Measurements from ENCODE around the gene IL12RB1. TPM values are rescaled to one million over a fixed set of nuclear protein-coding genes. Genes with fewer than 3 reads are reported as not detected.

IL12RB1 gene
- total and polyA plus RNA-seq, 2 of the 8 experiments (the other 6 are each of a cell fraction or from before 2014, with no cell fraction given): 0.03 TPM; not detected in 1

- H3K9me3 ChIP-seq (ENCODE audit: insufficient read depth in 2 of 2, low read depth in 1 of 2, low read length in 1 of 2): peaks cover 0 to 3% of the 10 kb centered on the region in 2 experiments; a peak in 1 of 4 replicates
- no peak overlapping the region for H2AK5ac ChIP-seq (ENCODE audit: low read depth, low read length)
- H3K36me3 ChIP-seq (ENCODE audit: control insufficient read depth in 2 of 4, insufficient read depth in 4 of 4, low read length in 3 of 4): peaks cover 0 to 2% (median 0%) of the 10 kb centered on the region in 4 experiments; a peak in 1 of 8 replicates
- no peak overlapping the region for H4K91ac ChIP-seq (replicated peaks; ENCODE audit: insufficient read length, low read length)
- POLR2A ChIA-PET (ENCODE audit: partially characterized antibody): interaction anchor here (0.5 to 0.8 kb wide), 3 partner anchors 14 to 1498 kb away, joined by 3 to 4 read pairs (median 3); no protein-coding TSS in a partner anchor
- H2BK15ac ChIP-seq (ENCODE audit: low read length): no peak overlapping the region
- no peak overlapping the region for H2BK120ac ChIP-seq (replicated peaks; ENCODE audit: low read depth, low read length)
- no peak overlapping the region for H2BK20ac ChIP-seq (ENCODE audit: low read length)
- no peak overlapping the region for H3K27ac ChIP-seq (ENCODE audit: low read depth, low read length)
- H3K4ac ChIP-seq (replicated peaks; ENCODE audit: insufficient read length, low read depth, low read length): no peak overlapping the region
- H3K79me2 ChIP-seq (ENCODE audit: control insufficient read depth in 1 of 2, insufficient read depth in 2 of 2, low read length in 2 of 2): no peaks in the 10 kb centered on the region
- no peak overlapping the region for H3K23ac ChIP-seq (ENCODE audit: insufficient read length)
- H3K4me1 ChIP-seq (replicated peaks in 1 of 4; ENCODE audit: control insufficient read depth in 3 of 4, insufficient read depth in 4 of 4, low read length in 3 of 4): peaks cover 0 to 11% (median 4%) of the 10 kb centered on the region in 4 experiments; a peak in 5 of 7 replicates
- no peak overlapping the region for H3K9ac ChIP-seq (replicated peaks in 1 of 4; ENCODE audit: extremely low read depth in 1 of 4, low read depth in 3 of 4, low read length in 3 of 4)
- WGBS, 2 experiments (ENCODE audit: extremely low coverage in 1 of 2, insufficient coverage in 1 of 2, insufficient read length in 1 of 2, insufficient replicate concordance in 2 of 2, low coverage in 1 of 2, low lambda C conversion rate in 2 of 2, missing lambda C conversion rate in 1 of 2): 86% methylated on average over 11 of the region's 11 CpGs; no CpG with 5 or more reads in 1 of the 2 experiments
- no peaks in the 10 kb centered on the region; a peak in 1 of 7 replicates for H3K27me3 ChIP-seq (replicated peaks in 1 of 4; ENCODE audit: control insufficient read depth in 3 of 4, extremely low read depth in 1 of 4, insufficient read depth in 3 of 4, low read length in 3 of 4)
- peaks cover 12% of the 10 kb centered on the region for H3K23me2 ChIP-seq (ENCODE audit: low read depth, low read length)
- H3K4me2 ChIP-seq (ENCODE audit: insufficient read depth in 1 of 2, low read depth in 2 of 2, low read length in 2 of 2): no peak overlapping the region
- FAIRE-seq (no peak), DNase-seq (ENCODE audit: low read depth in 1 of 2, low spot score in 2 of 2) (no peak)
- no peak overlapping the region for H3K18ac ChIP-seq (ENCODE audit: extremely low read depth, low read length)
- no peak overlapping the region for H3K14ac ChIP-seq (ENCODE audit: insufficient read length)
- no peaks in the 10 kb centered on the region for H4K20me1 ChIP-seq (replicated peaks in 1 of 2; ENCODE audit: control insufficient read depth in 1 of 2, insufficient read depth in 2 of 2, low read length in 2 of 2)
- H2AFZ ChIP-seq (ENCODE audit: low read length): no peak overlapping the region
- no peak overlapping the region for H2BK12ac ChIP-seq (ENCODE audit: low read depth, low read length)
- no peak overlapping the region for H3K56ac ChIP-seq (replicated peaks; ENCODE audit: insufficient read length, low read depth, low read length)
- H3K4me3 ChIP-seq (ENCODE audit: extremely low read depth in 1 of 4, insufficient read depth in 2 of 4, low read depth in 3 of 4, low read length in 4 of 4): no peak overlapping the region
- H3K79me1 ChIP-seq (ENCODE audit: low read depth, low read length): no peaks in the 10 kb centered on the region
- no peak overlapping the region for H4K8ac ChIP-seq (ENCODE audit: extremely low read depth, insufficient read depth, low read length)
- H2BK5ac ChIP-seq (ENCODE audit: low read depth, low read length): no peak overlapping the region
- H4K5ac ChIP-seq (ENCODE audit: insufficient read length, low read depth, low read length): no peak overlapping the region
- CTCF ChIA-PET (ENCODE audit: partially characterized antibody): interaction anchor here (0.6 to 1.8 kb wide), 5 partner anchors 12 to 91 kb away, joined by 3 to 6 read pairs (median 3); no protein-coding TSS in a partner anchor
- TF ChIP-seq POLR2A (IDR thresholded peaks at IDR 0.05; ENCODE audit: control extremely low read depth in 1 of 2, low read depth in 2 of 2, low read length in 2 of 2): no peak
- no peak for TF ChIP-seq SUZ12 (IDR thresholded peaks at IDR 0.05; ENCODE audit: low read length)
- no peak for TF ChIP-seq TAF1 (IDR thresholded peaks at IDR 0.05; ENCODE audit: low read depth, low read length)
- no peak for TF ChIP-seq JUND (IDR thresholded peaks at IDR 0.05; ENCODE audit: low read length)
- TF ChIP-seq CHD1 (IDR thresholded peaks at IDR 0.05; ENCODE audit: low read depth, low read length): no peak
- no peak for TF ChIP-seq HDAC6 (IDR thresholded peaks at IDR 0.05; ENCODE audit: low read depth, low read length)
- TF ChIP-seq USF2 (IDR thresholded peaks at IDR 0.05; ENCODE audit: low read length): no peak
- TF ChIP-seq SP2 (IDR thresholded peaks at IDR 0.05; ENCODE audit: low read length): no peak
- no peak for TF ChIP-seq TCF12 (IDR thresholded peaks at IDR 0.05; ENCODE audit: low read depth, low read length)
- TF ChIP-seq MAFK (IDR thresholded peaks at IDR 0.05; ENCODE audit: low read depth, low read length): no peak
- TF ChIP-seq SIN3A (conservative IDR thresholded peaks at IDR 0.05 in 1 of 2, IDR thresholded peaks at IDR 0.05 in 1 of 2; ENCODE audit: low read depth in 1 of 2, low read length in 2 of 2): no peak
- no peak for TF ChIP-seq KDM4A (IDR thresholded peaks at IDR 0.05; ENCODE audit: low read depth, low read length, severe bottlenecking)
- no peak for TF ChIP-seq BRCA1 (IDR thresholded peaks at IDR 0.05; ENCODE audit: low read depth, low read length)
Observed at GRCh38 chr19:18010149-18010548, 76.6 kb downstream of the IL12RB1 start.
